Measurements from ENCODE around the gene HTR7.
"Not testable (repeated sequence)": the region's sequence is repeated elsewhere in the genome, so short reads cannot be mapped to it uniquely, and the experiment has no call there.

HTR7 gene

DNA sequence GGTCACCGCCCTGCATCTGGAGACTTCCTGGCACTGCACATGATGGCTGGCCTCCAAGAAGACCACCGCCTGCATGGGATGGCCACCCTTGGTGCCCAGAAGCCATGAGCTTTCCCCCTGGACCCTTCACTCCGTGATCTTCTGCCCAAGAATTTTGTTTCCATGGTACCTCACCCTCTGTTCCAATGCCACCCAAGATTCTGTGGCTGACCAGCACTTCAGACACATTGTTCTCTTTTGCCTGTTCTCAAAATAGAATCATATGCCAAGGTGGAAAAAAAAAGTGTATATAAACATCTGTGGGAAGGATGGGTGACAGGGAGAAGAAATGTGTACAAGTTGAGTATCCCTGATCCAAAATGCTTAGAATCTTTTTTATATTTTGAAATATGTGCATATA is 12.1 kb downstream of the HTR7 start:
- no peak for DNase-seq (ENCODE audit: low spot score)
- TF ChIP-seq, protein P1, sequence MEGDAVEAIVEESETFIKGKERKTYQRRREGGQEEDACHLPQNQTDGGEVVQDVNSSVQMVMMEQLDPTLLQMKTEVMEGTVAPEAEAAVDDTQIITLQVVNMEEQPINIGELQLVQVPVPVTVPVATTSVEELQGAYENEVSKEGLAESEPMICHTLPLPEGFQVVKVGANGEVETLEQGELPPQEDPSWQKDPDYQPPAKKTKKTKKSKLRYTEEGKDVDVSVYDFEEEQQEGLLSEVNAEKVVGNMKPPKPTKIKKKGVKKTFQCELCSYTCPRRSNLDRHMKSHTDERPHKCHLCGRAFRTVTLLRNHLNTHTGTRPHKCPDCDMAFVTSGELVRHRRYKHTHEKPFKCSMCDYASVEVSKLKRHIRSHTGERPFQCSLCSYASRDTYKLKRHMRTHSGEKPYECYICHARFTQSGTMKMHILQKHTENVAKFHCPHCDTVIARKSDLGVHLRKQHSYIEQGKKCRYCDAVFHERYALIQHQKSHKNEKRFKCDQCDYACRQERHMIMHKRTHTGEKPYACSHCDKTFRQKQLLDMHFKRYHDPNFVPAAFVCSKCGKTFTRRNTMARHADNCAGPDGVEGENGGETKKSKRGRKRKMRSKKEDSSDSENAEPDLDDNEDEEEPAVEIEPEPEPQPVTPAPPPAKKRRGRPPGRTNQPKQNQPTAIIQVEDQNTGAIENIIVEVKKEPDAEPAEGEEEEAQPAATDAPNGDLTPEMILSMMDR (IDR thresholded peaks at IDR 0.05; ENCODE audit: extremely low read depth, missing control alignments) = no peak

DNA sequence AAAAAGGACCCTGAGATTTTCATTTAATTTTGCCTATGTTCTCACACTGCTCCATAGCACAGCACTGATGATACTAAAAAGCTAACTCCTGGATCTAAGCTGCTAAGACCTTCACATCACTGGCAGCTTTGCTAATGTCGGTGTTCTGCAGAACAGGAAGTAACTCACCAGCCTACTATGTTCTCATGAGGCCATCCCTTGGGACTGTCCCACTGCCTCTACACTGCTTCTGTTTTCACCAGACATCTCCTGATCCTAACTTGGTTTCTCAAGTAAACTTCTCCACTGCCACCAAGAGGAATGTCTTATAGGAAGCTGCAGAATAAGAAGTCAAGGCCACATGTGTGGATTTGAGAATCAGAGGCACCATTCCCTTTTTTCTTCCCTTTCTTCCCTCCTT is 15.1 kb downstream of the HTR7 start:
- TF ChIP-seq, protein P1 (IDR thresholded peaks at IDR 0.05; ENCODE audit: extremely low read depth, missing control alignments) = no peak
- DNase-seq (ENCODE audit: low spot score) = no peak

DNA sequence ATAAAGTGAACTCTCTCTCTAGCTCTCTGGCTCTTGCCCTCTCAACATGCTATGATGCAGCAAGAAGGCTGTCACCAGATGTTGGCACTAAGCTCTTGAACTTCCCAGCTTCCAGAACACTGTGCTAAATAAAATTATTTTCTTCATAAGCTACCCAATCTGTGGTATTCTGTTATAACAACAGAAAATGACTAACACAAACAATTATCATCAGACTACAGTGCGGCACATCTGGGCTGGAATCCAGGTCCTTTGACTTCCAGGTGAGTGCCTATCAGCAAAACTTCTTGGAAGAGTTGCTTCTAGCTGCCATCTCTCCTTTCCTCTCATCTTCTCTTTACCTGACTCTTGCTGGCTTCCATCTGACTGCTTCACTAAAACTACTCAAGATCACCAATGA is 20.4 kb downstream of the HTR7 start:
- DNase-seq (ENCODE audit: low spot score) = no peak
- TF ChIP-seq, protein P1 (IDR thresholded peaks at IDR 0.05; ENCODE audit: extremely low read depth, missing control alignments) = no peak

DNA sequence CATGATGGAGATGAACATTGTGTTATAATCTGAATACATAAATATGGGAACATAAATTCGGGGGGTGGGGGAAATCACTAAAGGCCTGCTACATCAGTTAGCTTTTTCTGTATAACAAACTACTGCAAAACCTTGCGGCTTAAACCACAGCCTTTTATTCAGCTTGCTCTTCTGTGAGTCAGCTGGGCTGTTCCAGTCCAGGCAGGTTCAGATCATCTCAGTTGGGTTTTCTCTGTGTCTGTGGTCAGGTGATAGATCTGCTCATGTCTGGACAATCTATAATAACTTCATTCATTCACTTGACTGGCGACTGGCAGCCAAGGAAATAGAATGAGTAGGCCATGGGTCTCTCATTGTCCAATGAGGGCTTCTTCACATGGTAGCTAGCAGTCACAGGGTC is 23.5 kb downstream of the HTR7 start:
- TF ChIP-seq, protein P1 (IDR thresholded peaks at IDR 0.05; ENCODE audit: extremely low read depth, missing control alignments) = no peak
- no peak for DNase-seq (ENCODE audit: low spot score)

DNA sequence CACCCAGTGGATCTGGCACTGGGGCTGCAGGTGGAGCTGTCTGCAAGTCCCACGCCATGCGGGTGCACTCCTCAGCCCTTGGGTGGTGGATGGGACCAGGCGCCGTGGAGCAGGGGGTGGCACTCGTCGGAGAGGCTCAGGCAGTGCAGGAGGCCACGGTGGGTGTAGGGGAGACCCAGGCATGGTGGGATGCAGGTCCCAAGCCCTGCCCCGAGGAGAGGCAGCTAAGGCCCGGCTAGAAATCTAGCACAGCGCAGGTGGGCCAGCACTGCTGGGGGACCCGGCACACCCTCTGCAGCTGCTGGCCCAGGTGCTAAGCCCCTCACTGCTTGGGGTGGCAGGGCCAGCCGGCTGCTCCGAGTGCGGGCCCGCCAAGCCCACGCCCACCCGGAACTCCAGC is 25.7 kb downstream of the HTR7 start:
- TF ChIP-seq, protein P1 (IDR thresholded peaks at IDR 0.05; ENCODE audit: extremely low read depth, missing control alignments) = no peak
- DNase-seq (ENCODE audit: low spot score) = no peak

DNA sequence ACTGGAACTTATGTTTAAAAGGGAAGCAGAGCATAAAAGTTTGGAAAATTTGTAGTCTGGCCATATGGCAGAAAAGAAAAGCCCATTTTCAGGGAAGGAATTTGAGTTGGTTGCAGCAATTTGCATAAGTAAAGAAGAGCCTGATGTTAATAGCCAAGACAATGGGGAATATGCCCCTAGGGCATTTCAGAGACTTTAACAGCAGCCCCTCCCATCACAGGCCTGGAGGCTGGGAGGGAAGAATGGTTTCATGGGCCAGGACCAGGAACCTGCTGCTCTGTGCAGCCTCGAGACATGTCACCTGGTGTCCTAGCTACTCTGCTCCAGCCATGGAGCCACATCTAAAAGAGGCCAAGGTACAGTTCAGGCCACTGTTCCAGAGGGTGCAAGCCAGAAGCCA is 35.3 kb downstream of the HTR7 start:
- TF ChIP-seq, protein P1 (IDR thresholded peaks at IDR 0.05; ENCODE audit: extremely low read depth, missing control alignments) = no peak
- DNase-seq (ENCODE audit: low spot score) = no peak

DNA sequence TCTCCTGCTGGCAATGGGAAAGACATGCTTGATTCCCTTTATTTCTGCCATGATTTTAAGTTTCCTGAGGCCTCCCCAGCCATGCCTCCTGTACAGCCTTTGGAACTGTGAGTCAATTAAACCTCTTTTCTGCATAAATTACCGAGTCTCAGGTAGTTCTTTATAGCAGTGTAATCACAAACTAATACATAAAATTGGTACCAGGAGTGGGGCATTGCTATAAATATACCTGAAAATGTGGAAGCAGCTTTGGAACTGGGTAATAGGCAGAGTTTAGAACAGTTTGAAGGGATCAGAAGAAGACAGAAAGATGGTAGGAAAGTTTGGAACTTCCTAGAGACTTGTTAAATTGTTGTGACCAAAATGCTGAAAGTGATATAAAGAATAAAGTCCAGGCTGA is 36.0 kb downstream of the HTR7 start:
- DNase-seq (ENCODE audit: low spot score) = not testable (repeated sequence)

DNA sequence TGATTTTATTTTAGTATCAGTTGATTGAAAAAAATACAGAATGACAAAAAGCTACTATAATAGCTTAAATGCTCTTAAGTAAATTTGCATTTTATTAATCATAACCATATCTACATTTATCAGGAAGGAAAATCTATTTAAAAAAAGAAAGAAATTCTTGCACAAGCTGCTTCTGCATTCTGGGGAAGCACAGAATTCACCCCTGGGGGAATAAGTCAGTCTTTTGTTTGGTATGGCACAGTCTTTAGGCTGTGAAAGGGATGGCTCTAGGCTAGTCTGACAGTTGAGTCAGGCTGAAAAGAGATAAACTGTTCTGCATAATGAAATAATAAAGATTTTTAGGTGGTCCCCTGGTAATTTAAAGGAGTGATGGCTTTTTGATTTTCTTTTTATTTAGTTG is 37.9 kb downstream of the HTR7 start:
- DNase-seq (ENCODE audit: low spot score) = no peak
- TF ChIP-seq, protein P1 (IDR thresholded peaks at IDR 0.05; ENCODE audit: extremely low read depth, missing control alignments) = no peak

Measured in GM20000 (cell line).